GM23338 (cell line): Measurements from ENCODE around the gene ANKH. TPM values are rescaled to one million over a fixed set of nuclear protein-coding genes. Genes with fewer than 3 reads are reported as not detected.

ENCODE experiments used
- CREB1 ChIP-seq: fragments of 250-450 bp; sonication (Bioruptor Pico); IDR thresholded peaks from 2 replicates; pipeline ENCODE4 v1.5.0; 2020; ENCODE audit warnings: low read depth, mild to moderate bottlenecking, moderate library complexity
- EZH2 ChIP-seq: fragments of 200-600 bp; sonication (generic); IDR thresholded peaks from one replicate; pipeline ENCODE4 v1.8.0; 2017; ENCODE audit warnings: antibody characterized with exemption, mild to moderate bottlenecking, low read depth; ENCODE audit not compliant: unreplicated experiment
- EZH2phosphoT487 ChIP-seq: fragments of 200-600 bp; sonication (generic); IDR thresholded peaks from one replicate; pipeline ENCODE4 v1.8.1; 2018; ENCODE audit warnings: antibody characterized with exemption; ENCODE audit not compliant: unreplicated experiment
- JUNB ChIP-seq: IDR thresholded peaks from one replicate; pipeline ENCODE4 v1.6.1; 2016; ENCODE audit warnings: antibody characterized with exemption; ENCODE audit not compliant: unreplicated experiment
- NANOG ChIP-seq: IDR thresholded peaks from 2 replicates; pipeline ENCODE4 v1.6.1; 2016; ENCODE audit warnings: antibody characterized with exemption, borderline replicate concordance
- POLR2AphosphoS5 ChIP-seq: IDR thresholded peaks from 2 replicates; pipeline ENCODE4 v1.6.1; 2016; ENCODE audit warnings: antibody characterized with exemption, low read depth
- STAT1 ChIP-seq: IDR thresholded peaks from one replicate; pipeline ENCODE4 v1.6.1; 2016; ENCODE audit warnings: antibody characterized with exemption; ENCODE audit not compliant: unreplicated experiment
- ZNF114 ChIP-seq: fragments of 250-450 bp; sonication (Bioruptor Pico); IDR thresholded peaks from 2 replicates; pipeline ENCODE4 v1.5.0; 2020; ENCODE audit warnings: mild to moderate bottlenecking, moderate library complexity
- ZNF331 ChIP-seq: fragments of 250-450 bp; sonication (Bioruptor Pico); IDR thresholded peaks from 2 replicates; pipeline ENCODE4 v1.5.0; 2020; ENCODE audit warnings: low read depth, mild to moderate bottlenecking, moderate library complexity
- polyA plus RNA-seq: library from polyadenylated mRNA; unstranded; fragments of >200 nt; fragmentation: Nextera tagmentation; extraction: Ambion mirVana; gene quantifications from 2 replicates; pipeline ENCODE4 v1.2.1, GENCODE V29; 2016
- total RNA-seq: library from RNA; depleted of rRNA; stranded (reverse); fragments of >200 nt; shearing (Covaris generic); gene quantifications from 2 replicates; pipeline ENCODE4 v1.2.3, GENCODE V29; 2014
- TF ChIP-seq, protein P1 (sequence below): fragments of 250-450 bp; sonication (Bioruptor Pico); IDR thresholded peaks from 2 replicates; pipeline ENCODE4 v1.5.0; 2020; ENCODE audit warnings: mild to moderate bottlenecking, moderate library complexity
- TF ChIP-seq, protein P2 (sequence below): IDR thresholded peaks from 2 replicates; pipeline ENCODE4 v1.6.1; 2016; ENCODE audit warnings: antibody characterized with exemption

Gene ANKH
- total and polyA plus RNA-seq, 2 experiments from 2014 or later, result 5.0 to 6.1 TPM

DNA sequence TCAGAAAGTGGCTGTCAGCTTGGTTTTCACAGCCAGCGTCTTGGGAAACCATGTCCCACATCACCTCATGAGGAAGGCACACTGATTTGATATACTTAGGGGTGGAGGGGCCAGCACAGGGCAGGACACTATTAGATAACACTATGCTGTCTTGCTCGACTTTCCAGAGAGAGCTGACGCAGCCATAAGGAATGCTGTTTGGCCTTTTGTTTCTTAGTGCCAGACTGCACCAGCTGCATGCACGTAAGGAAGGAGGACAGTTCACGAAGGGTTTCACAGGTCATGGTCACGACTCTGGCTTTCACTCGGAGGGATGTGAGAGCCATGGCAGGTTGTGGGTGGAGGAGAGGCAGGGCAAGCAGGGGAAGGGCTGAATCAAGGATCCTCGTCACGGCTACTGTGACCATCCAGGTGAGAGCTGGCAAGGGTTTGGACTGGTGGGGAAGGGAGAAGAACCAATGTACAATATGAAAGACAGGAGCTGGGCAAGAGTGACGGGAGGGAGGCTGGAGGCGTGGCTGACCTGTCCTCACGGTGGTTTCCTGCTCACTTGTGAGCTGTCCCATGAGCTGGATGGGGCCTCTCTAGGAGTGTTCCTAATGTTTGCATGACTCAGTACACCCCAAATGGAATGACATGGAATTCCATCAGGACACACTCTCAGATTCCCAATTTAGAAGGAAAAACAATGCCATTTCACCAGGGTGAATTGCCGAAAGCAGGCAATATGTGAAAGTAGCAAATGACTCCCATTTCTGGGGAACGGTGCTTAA is 145.3 kb downstream of the ANKH start (continued):
- TF ChIP-seq, protein P1, sequence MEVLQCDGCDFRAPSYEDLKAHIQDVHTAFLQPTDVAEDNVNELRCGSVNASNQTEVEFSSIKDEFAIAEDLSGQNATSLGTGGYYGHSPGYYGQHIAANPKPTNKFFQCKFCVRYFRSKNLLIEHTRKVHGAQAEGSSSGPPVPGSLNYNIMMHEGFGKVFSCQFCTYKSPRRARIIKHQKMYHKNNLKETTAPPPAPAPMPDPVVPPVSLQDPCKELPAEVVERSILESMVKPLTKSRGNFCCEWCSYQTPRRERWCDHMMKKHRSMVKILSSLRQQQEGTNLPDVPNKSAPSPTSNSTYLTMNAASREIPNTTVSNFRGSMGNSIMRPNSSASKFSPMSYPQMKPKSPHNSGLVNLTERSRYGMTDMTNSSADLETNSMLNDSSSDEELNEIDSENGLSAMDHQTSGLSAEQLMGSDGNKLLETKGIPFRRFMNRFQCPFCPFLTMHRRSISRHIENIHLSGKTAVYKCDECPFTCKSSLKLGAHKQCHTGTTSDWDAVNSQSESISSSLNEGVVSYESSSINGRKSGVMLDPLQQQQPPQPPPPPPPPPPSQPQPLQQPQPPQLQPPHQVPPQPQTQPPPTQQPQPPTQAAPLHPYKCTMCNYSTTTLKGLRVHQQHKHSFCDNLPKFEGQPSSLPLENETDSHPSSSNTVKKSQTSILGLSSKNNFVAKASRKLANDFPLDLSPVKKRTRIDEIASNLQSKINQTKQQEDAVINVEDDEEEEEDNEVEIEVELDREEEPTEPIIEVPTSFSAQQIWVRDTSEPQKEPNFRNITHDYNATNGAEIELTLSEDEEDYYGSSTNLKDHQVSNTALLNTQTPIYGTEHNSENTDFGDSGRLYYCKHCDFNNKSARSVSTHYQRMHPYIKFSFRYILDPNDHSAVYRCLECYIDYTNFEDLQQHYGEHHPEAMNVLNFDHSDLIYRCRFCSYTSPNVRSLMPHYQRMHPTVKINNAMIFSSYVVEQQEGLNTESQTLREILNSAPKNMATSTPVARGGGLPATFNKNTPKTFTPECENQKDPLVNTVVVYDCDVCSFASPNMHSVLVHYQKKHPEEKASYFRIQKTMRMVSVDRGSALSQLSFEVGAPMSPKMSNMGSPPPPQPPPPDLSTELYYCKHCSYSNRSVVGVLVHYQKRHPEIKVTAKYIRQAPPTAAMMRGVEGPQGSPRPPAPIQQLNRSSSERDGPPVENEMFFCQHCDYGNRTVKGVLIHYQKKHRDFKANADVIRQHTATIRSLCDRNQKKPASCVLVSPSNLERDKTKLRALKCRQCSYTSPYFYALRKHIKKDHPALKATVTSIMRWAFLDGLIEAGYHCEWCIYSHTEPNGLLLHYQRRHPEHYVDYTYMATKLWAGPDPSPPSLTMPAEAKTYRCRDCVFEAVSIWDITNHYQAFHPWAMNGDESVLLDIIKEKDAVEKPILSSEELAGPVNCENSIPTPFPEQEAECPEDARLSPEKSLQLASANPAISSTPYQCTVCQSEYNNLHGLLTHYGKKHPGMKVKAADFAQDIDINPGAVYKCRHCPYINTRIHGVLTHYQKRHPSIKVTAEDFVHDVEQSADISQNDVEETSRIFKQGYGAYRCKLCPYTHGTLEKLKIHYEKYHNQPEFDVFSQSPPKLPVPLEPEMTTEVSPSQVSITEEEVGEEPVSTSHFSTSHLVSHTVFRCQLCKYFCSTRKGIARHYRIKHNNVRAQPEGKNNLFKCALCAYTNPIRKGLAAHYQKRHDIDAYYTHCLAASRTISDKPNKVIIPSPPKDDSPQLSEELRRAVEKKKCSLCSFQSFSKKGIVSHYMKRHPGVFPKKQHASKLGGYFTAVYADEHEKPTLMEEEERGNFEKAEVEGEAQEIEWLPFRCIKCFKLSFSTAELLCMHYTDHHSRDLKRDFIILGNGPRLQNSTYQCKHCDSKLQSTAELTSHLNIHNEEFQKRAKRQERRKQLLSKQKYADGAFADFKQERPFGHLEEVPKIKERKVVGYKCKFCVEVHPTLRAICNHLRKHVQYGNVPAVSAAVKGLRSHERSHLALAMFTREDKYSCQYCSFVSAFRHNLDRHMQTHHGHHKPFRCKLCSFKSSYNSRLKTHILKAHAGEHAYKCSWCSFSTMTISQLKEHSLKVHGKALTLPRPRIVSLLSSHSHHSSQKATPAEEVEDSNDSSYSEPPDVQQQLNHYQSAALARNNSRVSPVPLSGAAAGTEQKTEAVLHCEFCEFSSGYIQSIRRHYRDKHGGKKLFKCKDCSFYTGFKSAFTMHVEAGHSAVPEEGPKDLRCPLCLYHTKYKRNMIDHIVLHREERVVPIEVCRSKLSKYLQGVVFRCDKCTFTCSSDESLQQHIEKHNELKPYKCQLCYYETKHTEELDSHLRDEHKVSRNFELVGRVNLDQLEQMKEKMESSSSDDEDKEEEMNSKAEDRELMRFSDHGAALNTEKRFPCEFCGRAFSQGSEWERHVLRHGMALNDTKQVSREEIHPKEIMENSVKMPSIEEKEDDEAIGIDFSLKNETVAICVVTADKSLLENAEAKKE (CRISPR knock-in tag), result no peak
- TF ChIP-seq ZNF331 (CRISPR knock-in tag) (no peak), POLR2AphosphoS5 (no peak), STAT1 (no peak), JUNB (no peak), ZNF114 (CRISPR knock-in tag) (no peak), EZH2 (no peak), CREB1 (CRISPR knock-in tag) (no peak), NANOG (no peak), EZH2phosphoT487 (no peak)
- TF ChIP-seq, protein P2, sequence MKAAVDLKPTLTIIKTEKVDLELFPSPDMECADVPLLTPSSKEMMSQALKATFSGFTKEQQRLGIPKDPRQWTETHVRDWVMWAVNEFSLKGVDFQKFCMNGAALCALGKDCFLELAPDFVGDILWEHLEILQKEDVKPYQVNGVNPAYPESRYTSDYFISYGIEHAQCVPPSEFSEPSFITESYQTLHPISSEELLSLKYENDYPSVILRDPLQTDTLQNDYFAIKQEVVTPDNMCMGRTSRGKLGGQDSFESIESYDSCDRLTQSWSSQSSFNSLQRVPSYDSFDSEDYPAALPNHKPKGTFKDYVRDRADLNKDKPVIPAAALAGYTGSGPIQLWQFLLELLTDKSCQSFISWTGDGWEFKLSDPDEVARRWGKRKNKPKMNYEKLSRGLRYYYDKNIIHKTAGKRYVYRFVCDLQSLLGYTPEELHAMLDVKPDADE, result no peak
